B cell (primary cell): Measurements from ENCODE around the gene NUDCD3. TPM values are rescaled to one million over a fixed set of nuclear protein-coding genes. Genes with fewer than 3 reads are reported as not detected.

ENCODE experiments used
- ATAC-seq: fragments of 200-7000 bp; cut with Tn5 transposase; one replicate; pipeline ENCODE4 v1.10.0; 2021; ENCODE audit warnings: low read depth, mild to moderate bottlenecking, moderate number of reproducible peaks, moderate library complexity
- CTCF ChIA-PET: fragments of 350-600 bp; sonication (Branson Sonifier 250); formaldehyde crosslinking; loops from one replicate; lab custom pipeline; 2021; ENCODE audit warnings: antibody characterized with exemption, inconsistent platforms; lab: Charles Lee
- POLR2A ChIA-PET: fragments of 350-600 bp; sonication (Branson Sonifier 250); formaldehyde crosslinking; loops from one replicate; lab custom pipeline; 2021; ENCODE audit warnings: antibody characterized with exemption; lab: Charles Lee
- DNase-seq: peaks from one replicate; pipeline ENCODE4 v3.0.0; 2013
- H2AFZ ChIP-seq: 2 replicates; pipeline ENCODE4 v1.6.1; 2012; ENCODE audit warnings: mild to moderate bottlenecking, low read depth, low read length; ENCODE audit not compliant: insufficient read depth, poor library complexity, severe bottlenecking
- H3K27ac ChIP-seq, 2 donors: 1 replicate in 1 of 2; 2 replicates in 1 of 2; pipeline ENCODE4 v1.5.1; 2012 to 2013; ENCODE audit warnings: low read length in 2 of 2, mild to moderate bottlenecking in 2 of 2, moderate library complexity in 1 of 2
- H3K27me3 ChIP-seq, 4 experiments: fragments of 200-600 bp in 1 of 4; sonication (generic) in 1 of 4; replicated peaks in 1 of 4; 1 replicate in 2 of 4; 2 replicates in 2 of 4; pipeline versions ENCODE4 v1.6.1 to v1.7.0; 2013 to 2016; ENCODE audit warnings: low read length in 3 of 4, mild to moderate bottlenecking in 2 of 4, mixed read lengths in 1 of 4, moderate library complexity in 1 of 4; ENCODE audit not compliant: insufficient read depth in 4 of 4, control insufficient read depth in 3 of 4; ENCODE audit errors: control extremely low read depth in 1 of 4
- H3K36me3 ChIP-seq, 2 experiments: replicated peaks in 1 of 2; 1 replicate in 1 of 2; 2 replicates in 1 of 2; pipeline versions ENCODE4 v1.6.1 to v1.7.1; 2013; ENCODE audit warnings: low read length in 1 of 2; ENCODE audit not compliant: insufficient read depth in 2 of 2, control insufficient read depth in 1 of 2; ENCODE audit errors: control extremely low read depth in 1 of 2, extremely low read depth in 1 of 2
- H3K4me1 ChIP-seq, 2 donors: fragments of 200-600 bp in 1 of 2; sonication (generic) in 1 of 2; 1 replicate in 1 of 2; 2 replicates in 1 of 2; pipeline versions ENCODE4 v1.5.1 to v1.6.1; 2013 to 2017; ENCODE audit warnings: low read length in 2 of 2; ENCODE audit not compliant: control insufficient read depth in 2 of 2, insufficient read depth in 2 of 2
- H3K4me2 ChIP-seq: replicated peaks from 2 replicates; pipeline ENCODE3; 2012; ENCODE audit warnings: mild to moderate bottlenecking, low read depth, low read length; ENCODE audit not compliant: poor library complexity, severe bottlenecking
- H3K4me3 ChIP-seq, 5 experiments: fragments of 200-600 bp in 1 of 5; sonication (generic) in 1 of 5; 1 replicate in 3 of 5; 2 replicates in 2 of 5; pipeline versions ENCODE4 v1.5.1 to v1.7.0; 2011 to 2016; ENCODE audit warnings: low read length in 4 of 5, mild to moderate bottlenecking in 4 of 5, low read depth in 2 of 5, control low read depth in 1 of 5, moderate library complexity in 1 of 5; ENCODE audit not compliant: insufficient read depth in 1 of 5; ENCODE audit errors: control extremely low read depth in 1 of 5, extremely low read depth in 1 of 5
- H3K79me2 ChIP-seq: fragments of 200-600 bp; sonication (generic); one replicate; pipeline ENCODE4 v1.6.0; 2016; ENCODE audit warnings: low read length; ENCODE audit not compliant: control insufficient read depth, insufficient read depth
- H3K9ac ChIP-seq: fragments of 200-600 bp; sonication (generic); 2 replicates; pipeline ENCODE4 v1.6.1; 2017; ENCODE audit warnings: mild to moderate bottlenecking, low read length, moderate library complexity
- H3K9me3 ChIP-seq, 3 donors: one replicate each; pipeline versions ENCODE4 v1.6.1 to v1.7.1; 2013; ENCODE audit warnings: low read length in 2 of 3; ENCODE audit not compliant: control insufficient read depth in 2 of 3, insufficient read depth in 1 of 3; ENCODE audit errors: control extremely low read depth in 1 of 3
- H4K20me1 ChIP-seq: 2 replicates; pipeline ENCODE4 v1.6.0; 2012; ENCODE audit warnings: mild to moderate bottlenecking, low read length; ENCODE audit not compliant: insufficient read depth, control insufficient read depth, poor library complexity, severe bottlenecking
- H3K27ac Mint-ChIP-seq: one replicate; pipeline ENCODE4 v1.8.0; 2021; ENCODE audit warnings: mixed read lengths
- H3K27me3 Mint-ChIP-seq: one replicate; pipeline ENCODE4 v1.8.0; 2021; ENCODE audit warnings: mixed read lengths
- H3K4me1 Mint-ChIP-seq: one replicate; pipeline ENCODE4 v1.8.0; 2021; ENCODE audit warnings: mixed read lengths
- H3K4me3 Mint-ChIP-seq: one replicate; pipeline ENCODE4 v1.8.0; 2021; ENCODE audit warnings: mixed read lengths
- H3K9me3 Mint-ChIP-seq: one replicate; pipeline ENCODE4 v1.8.0; 2022; ENCODE audit warnings: mixed read lengths; ENCODE audit not compliant: insufficient read depth
- CTCF ChIP-seq: fragments of 200-600 bp; IDR thresholded peaks from one replicate; pipeline ENCODE4 v1.8.0; 2022; ENCODE audit warnings: antibody characterized with exemption, mild to moderate bottlenecking
- EZH2 ChIP-seq: IDR thresholded peaks from 2 replicates; pipeline ENCODE4 v1.6.1; 2012; ENCODE audit warnings: borderline replicate concordance, low read depth, mild to moderate bottlenecking, moderate library complexity, low read length; ENCODE audit not compliant: insufficient read depth, poor library complexity, severe bottlenecking
- WGBS: methylation state at CpG from one replicate; pipeline ENCODE4 v1.1.5; 2013; ENCODE audit warnings: missing lambda C conversion rate; ENCODE audit not compliant: insufficient coverage; 5-methylcytosine and 5-hydroxymethylcytosine counted together
- intact Hi-C: fragments of 100-400 bp; cut with micrococcal nuclease; formaldehyde crosslinking; loops from one replicate; pipeline ENCODE4 v1.10.0; 2022
- polyA plus RNA-seq: library from polyadenylated mRNA; depleted of rRNA; stranded (reverse); fragments of >200 nt; gene quantifications from 2 replicates; pipeline ENCODE4 v1.2.3, GENCODE V29; 2012
- total RNA-seq, 2 donors: library from RNA; stranded (reverse); fragments of 120-200 nt in 1 of 2; gene quantifications; 1 replicate in 1 of 2; 2 replicates in 1 of 2; pipeline versions ENCODE4 v1.2.3 to v1.2.4, GENCODE V29; 2013 to 2022

NUDCD3 gene
- total and polyA plus RNA-seq, 2 donors (not counting 1 experiment from before 2014, with no cell fraction given), result 29.8 to 101 TPM

GRCh38 chr7:44535348-44536064 lies 45.0 kb upstream of the NUDCD3 start:
- Mint-ChIP-seq H3K9me3 (no peaks in the 10 kb centered on the region), H3K27ac (no peak overlapping the region), H3K4me1 (peaks cover 7% of the 10 kb centered on the region), H3K27me3 (no peaks in the 10 kb centered on the region), H3K4me3 (no peak overlapping the region)
- Histone ChIP-seq H3K4me1 (peaks cover 3 to 6% of the 10 kb centered on the region in 2 donors), H3K36me3 (no peaks in the 10 kb centered on the region), H3K27ac (no peak overlapping the region), H3K9ac (no peak overlapping the region), H3K79me2 (no peaks in the 10 kb centered on the region), H3K27me3 (no peaks in the 10 kb centered on the region), H3K4me2 (no peak overlapping the region), H3K9me3 (no peaks in the 10 kb centered on the region), H4K20me1 (no peaks in the 10 kb centered on the region), H2AFZ (no peak overlapping the region), H3K4me3 (no peak overlapping the region)
- DNase-seq (no peak), ATAC-seq (no peak)
- intact Hi-C loops, result no loop called here
- no peak for TF ChIP-seq CTCF
- ChIA-PET POLR2A (interaction anchor here (0.6 kb wide), 1 partner anchor 13 kb away, joined by 5 read pairs; no protein-coding TSS in a partner anchor), CTCF (interaction anchor here (1.0 to 1.9 kb wide), 4 partner anchors 31 to 67 kb away, joined by 3 to 6 read pairs (median 4); partner anchors contain the start of gene NUDCD3)
- 94% methylated on average over 8 of the region's 8 CpGs for WGBS

- H3K27me3 ChIP-seq, result no peaks in the 10 kb centered on the region
- H3K9me3 ChIP-seq, result no peaks in the 10 kb centered on the region
- no peaks in the 10 kb centered on the region for H3K36me3 ChIP-seq
- Mint-ChIP-seq H3K27ac (no peak overlapping the region), H3K27me3 (no peaks in the 10 kb centered on the region), H3K4me3 (no peak overlapping the region), H3K4me1 (peaks cover 7% of the 10 kb centered on the region), H3K9me3 (no peaks in the 10 kb centered on the region)
- intact Hi-C loops, result no loop called here
- peaks cover 3 to 6% of the 10 kb centered on the region in 2 donors for H3K4me1 ChIP-seq
- TF ChIP-seq CTCF (peak; percentile 72), EZH2 (no peak)
- no peak overlapping the region for H3K9ac ChIP-seq
- peak; percentile 36 for ATAC-seq
- peak; percentile 50 for DNase-seq
- WGBS, result 86% methylated on average over 6 of the region's 7 CpGs
- no peak overlapping the region for H3K4me3 ChIP-seq
- H3K27ac ChIP-seq, result no peak overlapping the region
- no peaks in the 10 kb centered on the region for H3K79me2 ChIP-seq
- H4K20me1 ChIP-seq, result no peaks in the 10 kb centered on the region
- CTCF ChIA-PET, result interaction anchor here (1.0 to 1.9 kb wide), 5 partner anchors 14 to 66 kb away, joined by 3 to 6 read pairs (median 3); partner anchors contain the start of gene NUDCD3
- H3K4me2 ChIP-seq, result no peak overlapping the region
- H2AFZ ChIP-seq, result no peak overlapping the region
- POLR2A ChIA-PET, result interaction anchor here (0.6 kb wide), 1 partner anchor 12 kb away, joined by 5 read pairs; no protein-coding TSS in a partner anchor
Measured at GRCh38 chr7:44534501-44534900, 44.0 kb upstream of the NUDCD3 start.
